ENCODE measurements around the gene GRIP1.
A peak's percentile ranks its signal among the peaks of the same experiment; 100 is the strongest.

The GRIP1 gene

DNA sequence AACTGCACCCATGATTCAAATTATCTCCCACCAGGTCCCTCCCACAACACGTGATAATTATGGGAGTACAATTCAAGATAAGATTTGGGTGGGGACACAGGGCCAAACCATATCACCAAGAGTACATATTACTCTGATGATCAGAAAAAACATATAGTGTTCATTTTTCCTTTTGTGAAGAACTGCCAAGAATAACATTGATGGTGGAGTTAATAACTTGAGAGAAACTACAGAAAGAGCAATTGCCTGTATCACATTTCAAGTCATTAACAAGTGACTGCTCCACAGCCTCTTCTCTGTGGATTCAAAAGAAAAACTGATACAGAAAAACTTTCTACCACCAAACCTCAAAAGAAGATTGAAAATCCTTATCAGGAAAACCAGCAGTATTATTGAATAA is 34.7 kb downstream of the GRIP1 start:
- TF ChIP-seq, protein P1, sequence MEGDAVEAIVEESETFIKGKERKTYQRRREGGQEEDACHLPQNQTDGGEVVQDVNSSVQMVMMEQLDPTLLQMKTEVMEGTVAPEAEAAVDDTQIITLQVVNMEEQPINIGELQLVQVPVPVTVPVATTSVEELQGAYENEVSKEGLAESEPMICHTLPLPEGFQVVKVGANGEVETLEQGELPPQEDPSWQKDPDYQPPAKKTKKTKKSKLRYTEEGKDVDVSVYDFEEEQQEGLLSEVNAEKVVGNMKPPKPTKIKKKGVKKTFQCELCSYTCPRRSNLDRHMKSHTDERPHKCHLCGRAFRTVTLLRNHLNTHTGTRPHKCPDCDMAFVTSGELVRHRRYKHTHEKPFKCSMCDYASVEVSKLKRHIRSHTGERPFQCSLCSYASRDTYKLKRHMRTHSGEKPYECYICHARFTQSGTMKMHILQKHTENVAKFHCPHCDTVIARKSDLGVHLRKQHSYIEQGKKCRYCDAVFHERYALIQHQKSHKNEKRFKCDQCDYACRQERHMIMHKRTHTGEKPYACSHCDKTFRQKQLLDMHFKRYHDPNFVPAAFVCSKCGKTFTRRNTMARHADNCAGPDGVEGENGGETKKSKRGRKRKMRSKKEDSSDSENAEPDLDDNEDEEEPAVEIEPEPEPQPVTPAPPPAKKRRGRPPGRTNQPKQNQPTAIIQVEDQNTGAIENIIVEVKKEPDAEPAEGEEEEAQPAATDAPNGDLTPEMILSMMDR (conservative IDR thresholded peaks at IDR 0.05; ENCODE audit: low read depth), result no peak
- no peak overlapping the region for H3K27ac ChIP-seq
- CTCF ChIA-PET, result no interaction called here
- POLR2A ChIA-PET (ENCODE audit: low non-redundant PET), result no interaction called here
- DNase-seq (ENCODE audit: low spot score), result no peak

DNA sequence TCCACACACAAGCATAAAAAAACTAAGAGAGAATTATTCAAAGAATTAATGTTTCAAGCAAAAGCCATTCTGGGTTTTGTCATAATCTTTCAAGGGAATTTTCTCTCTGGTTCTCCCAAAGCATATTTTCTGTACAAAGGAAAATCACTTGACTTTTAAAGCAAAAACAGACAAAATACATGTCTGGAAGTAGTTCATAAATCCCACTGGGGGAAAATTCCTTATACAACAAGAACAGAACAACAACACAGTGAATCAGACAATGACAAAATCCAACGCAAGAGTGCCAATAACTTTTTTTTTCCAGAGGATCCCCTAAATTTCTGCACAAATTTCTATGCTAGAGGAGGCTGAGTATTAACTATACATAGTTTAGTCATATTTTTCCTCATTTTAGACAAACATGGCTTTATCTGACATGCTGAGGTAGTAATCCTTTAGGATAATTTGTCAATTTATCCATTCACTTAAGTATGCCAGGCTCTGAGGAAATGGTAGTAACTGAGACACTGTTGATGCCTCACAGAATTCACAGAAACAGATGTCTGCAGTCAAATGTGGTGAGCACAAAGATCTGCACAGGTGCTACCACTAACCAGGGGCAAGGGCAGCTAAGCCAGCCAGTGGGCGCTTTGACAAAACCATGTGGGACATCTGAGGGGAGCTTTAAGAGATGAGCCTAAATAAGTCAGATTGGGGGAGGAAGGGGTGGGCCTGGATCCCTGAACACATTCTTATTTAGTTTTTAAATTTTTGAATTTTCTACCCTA is 38.0 kb downstream of the GRIP1 start:
- no peak overlapping the region for H3K27ac ChIP-seq
- CTCF ChIA-PET, result interaction anchor here (0.6 kb wide), 1 partner anchor 1518 kb away, joined by 3 read pairs; no protein-coding TSS in a partner anchor
- no peak for DNase-seq (ENCODE audit: low spot score)
- POLR2A ChIA-PET (ENCODE audit: low non-redundant PET), result no interaction called here
- TF ChIP-seq, protein P1 (conservative IDR thresholded peaks at IDR 0.05; ENCODE audit: low read depth), result no peak

DNA sequence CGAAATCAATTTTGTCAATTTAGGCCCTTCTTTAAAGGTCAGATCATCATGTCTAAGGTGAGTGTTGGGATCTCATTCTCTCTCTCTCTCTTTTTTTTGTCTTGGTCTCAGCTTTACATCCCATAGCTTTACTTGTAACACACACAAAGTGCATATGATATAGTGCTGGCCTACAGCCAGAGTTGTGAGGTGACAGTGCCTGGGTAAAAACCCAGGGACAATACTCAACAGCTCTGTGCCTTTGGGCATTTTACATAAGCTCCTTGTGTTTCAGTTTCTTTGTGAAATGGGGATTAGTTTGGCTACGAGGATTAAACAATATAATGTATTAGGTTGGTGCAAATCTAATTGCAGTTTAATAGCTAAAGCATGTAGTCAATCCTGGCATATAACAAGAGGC is 40.2 kb downstream of the GRIP1 start:
- DNase-seq (ENCODE audit: low spot score), result no peak
- no peak overlapping the region for H3K27ac ChIP-seq
- POLR2A ChIA-PET (ENCODE audit: low non-redundant PET), result no interaction called here
- TF ChIP-seq, protein P1 (conservative IDR thresholded peaks at IDR 0.05; ENCODE audit: low read depth), result no peak
- CTCF ChIA-PET, result no interaction called here

DNA sequence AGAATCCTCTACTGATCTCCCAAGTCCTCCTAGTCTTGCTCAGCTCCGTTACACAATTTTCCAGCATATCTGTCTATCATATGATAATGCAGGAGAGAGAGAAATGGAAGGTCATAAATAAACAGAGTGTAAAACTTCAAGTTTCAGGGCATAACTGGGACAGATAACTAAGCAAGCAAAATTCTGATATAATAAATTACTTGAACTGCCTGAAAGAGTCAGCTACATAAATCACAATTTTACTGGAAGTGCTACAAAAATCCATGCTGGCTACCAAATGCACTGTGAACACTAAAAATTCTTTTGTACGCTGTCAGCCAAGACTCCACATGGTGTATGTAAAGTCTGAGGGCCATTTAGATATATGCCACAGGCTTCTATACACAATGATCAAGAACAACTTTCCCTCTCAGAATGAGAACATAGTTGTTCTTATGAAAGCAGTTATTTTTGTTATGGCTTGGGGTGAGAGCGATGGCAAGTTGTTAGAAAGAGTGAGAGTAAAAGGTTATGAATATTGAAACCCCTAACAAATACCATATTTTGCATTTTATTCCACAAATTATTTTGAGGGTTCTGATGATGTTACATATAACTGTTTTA is 41.1 kb downstream of the GRIP1 start:
- no peak for DNase-seq (ENCODE audit: low spot score)
- no peak overlapping the region for H3K27ac ChIP-seq
- ChIA-PET POLR2A (ENCODE audit: low non-redundant PET) (no interaction called here), CTCF (no interaction called here)
- TF ChIP-seq, protein P1 (conservative IDR thresholded peaks at IDR 0.05; ENCODE audit: low read depth), result no peak

DNA sequence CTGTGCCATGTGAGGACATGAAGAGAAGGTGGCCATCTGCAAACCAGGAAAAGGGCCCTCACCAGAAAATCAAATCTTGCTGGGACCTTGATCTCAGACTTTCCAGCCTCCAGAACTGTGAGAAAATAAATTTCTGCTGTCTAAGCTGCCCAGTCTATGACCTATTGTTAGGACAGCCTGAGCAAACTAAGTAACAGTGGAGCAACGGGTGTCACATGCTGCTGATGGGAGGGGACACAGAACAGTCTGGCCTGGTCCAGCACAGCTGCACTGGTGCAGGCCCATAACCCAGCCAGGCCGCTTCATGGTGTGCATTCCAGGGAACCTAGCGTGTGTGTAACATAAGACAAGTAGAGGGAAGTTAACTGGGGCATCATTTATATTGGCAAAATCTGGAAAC is 42.1 kb downstream of the GRIP1 start:
- ChIA-PET POLR2A (ENCODE audit: low non-redundant PET) (no interaction called here), CTCF (no interaction called here)
- DNase-seq (ENCODE audit: low spot score), result no peak
- H3K27ac ChIP-seq, result no peak overlapping the region
- TF ChIP-seq, protein P1 (conservative IDR thresholded peaks at IDR 0.05; ENCODE audit: low read depth), result no peak

DNA sequence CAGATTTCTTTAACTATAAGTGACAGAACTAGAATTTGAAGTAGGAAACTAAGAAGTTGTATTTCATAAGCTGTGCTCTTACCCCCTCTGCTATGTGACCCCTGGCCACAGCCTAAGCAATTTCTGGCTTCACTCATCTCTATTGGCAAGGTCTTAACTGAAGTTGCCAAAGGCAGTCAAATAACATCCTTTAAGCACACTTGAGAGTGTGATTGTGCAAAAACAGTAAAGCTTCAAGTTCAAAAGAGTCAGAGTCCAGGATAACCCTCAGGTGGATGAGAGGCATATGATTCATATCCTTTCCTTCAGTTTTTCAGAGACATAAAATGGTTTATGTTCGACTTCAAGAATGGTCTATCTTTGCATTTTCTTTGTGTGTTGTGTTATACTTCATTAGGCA is 45.2 kb downstream of the GRIP1 start:
- H3K27ac ChIP-seq, result no peak overlapping the region
- CTCF ChIA-PET, result no interaction called here
- peak; percentile 69 for DNase-seq (ENCODE audit: low spot score)
- TF ChIP-seq, protein P1 (conservative IDR thresholded peaks at IDR 0.05; ENCODE audit: low read depth), result no peak
- POLR2A ChIA-PET (ENCODE audit: low non-redundant PET), result interaction anchor here (0.5 kb wide), 1 partner anchor 1258 kb away, joined by 3 read pairs; no protein-coding TSS in a partner anchor

Measured in RWPE1 (cell line).